ENCODE measurements around the gene LCT.
"Not testable (repeated sequence)": the region's sequence is repeated elsewhere in the genome, so short reads cannot be mapped to it uniquely, and the experiment has no call there.

LCT gene

DNA sequence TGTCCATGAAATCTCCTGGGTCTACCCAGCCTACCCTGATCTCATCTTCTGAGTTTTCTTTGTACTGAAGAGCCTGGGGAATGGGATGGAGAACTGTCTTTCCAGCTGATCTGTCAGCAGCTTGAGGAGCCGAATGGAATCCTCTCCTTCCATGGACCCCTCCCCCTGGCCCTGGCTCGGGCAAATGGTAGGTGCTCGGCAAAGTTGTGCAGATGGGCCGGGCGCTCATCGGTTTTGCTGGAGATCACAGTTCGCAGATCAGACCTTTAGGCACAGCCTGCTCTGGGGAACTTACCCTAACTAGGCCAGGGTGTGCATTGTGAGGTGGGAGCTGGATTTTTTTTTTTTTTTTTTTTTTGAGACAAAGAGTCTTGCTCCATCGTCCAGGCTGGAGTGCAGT is 40.4 kb downstream of the LCT start:
- no peak for DNase-seq

DNA sequence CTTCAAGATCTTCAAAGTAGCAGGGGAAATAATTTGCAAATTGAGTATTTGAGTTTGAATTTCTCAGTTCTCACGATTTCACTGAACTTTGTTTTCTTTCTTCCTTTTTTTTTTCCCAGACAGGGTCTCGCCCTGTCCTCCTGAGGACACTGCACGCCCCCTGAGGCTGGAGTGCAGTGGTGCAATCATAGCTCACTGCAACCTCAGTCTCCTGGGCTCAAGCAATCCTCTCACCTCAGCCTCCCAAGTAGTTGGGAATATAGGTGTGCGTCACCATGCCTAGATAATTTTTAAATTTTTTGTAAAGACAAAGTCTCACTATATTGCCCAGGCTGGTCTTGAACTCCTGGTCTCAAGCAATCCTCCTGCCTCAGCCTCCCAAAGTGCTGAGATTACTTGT is 41.3 kb downstream of the LCT start:
- DNase-seq = not testable (repeated sequence)

DNA sequence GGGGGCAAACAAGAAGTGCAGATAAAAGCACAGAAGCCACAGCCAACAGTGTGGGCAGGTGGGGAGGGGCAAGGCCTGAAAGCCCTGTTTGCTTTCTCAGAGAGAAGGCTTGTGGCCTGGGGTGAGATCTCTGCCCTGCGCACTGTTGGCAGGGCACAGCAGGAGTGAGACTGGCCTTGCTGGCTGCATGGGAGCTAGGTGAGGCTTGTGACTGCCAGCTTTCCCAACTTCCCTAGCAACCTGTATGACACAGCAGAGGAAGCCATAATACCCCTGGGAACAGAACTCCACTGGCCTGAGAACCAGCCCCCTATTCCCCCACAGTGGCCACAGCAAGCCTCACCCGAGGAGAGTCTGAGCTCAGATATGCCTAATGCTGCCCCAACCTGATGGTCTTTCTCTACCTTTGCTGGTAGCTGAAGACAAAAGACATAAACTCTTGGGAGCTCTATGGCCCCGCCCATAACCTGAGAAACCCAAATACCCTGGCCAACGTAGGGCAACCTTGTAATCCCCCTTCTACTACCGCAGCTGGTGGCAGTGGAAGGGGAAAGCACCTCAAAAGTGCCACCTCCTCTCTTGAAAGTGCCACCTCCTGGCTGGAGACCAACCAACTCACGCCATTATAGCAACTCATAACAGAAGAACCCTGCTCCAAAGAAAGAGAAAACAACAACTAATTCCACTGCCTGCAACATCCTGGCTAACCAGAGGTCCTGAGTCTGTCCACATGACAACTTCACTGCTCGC is 44.4 kb downstream of the LCT start:
- no peak for DNase-seq

DNA sequence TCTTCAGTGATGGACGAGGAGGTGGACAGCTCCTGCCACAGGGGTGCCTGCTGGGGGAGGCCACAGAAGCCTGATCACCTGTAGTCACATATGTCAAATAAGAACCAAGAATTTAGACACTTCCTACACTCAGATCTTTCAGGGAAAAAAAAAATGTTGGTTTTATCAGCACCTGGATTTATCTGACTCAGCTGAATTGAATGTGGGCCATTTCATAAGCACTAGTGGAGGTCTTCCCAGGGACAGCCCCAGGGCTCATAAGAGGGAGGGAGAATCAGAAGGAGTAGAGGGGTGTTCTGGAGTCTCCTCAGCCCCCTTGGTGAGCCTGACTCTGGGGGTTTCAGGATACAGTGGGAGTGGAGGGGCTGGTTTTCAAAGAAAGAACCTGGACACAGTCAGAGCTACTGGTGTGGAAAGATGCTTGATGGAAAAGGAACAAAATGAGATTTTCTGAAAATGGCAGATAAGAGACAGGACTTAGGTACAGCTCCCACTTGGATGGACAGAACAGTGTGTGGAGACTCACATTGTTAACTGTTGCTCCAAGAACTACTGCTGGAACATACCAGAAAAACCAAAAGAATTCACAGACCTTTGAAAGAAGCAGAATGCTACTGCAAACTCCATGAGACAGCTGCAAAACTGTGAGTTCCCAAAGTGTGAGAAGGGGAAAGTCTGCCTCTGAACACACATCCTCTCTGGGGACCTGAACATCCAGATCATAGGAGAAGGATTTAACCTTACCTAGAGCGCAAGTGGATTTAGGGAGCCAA is 45.4 kb downstream of the LCT start:
- no peak for DNase-seq

DNA sequence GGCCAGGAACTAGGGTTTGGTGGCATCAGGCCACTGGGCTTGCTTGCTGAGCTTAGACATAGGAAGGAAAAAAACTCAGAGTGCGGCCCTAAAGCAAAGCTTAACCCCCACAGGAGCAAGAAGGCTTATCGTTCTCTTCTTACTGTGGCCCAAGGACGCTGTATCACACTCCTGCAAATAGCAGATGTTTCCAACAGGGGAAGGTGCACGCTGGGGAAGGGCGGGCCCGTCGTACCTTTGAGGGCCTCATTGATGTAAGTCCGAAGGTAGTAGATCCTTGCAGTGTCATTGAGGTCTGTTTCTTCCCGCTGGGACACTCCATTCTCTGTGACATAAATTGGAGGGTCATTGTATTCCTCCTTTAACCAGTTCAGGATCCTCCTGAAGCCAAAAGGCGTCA is 46.6 kb downstream of the LCT start:
- DNase-seq = no peak

DNA sequence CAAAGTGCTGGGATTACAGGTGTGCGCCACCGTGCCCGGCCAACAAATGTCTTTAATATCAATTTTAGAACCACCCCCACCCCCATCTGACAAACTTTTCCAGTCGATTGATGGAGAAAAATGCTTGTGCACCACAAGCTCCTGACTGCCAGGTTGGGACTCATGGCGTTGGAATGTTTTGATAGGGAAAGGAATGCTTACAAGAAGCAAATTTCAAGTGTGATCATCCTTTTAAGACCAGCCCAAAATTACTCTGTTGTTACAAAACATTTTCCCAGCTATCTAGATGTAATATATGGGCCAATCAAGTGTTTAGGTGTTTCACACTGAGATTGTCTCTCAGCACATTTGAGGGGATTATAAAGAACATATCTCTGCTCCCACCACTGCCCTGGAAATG is 50.2 kb downstream of the LCT start:
- DNase-seq = no peak

DNA sequence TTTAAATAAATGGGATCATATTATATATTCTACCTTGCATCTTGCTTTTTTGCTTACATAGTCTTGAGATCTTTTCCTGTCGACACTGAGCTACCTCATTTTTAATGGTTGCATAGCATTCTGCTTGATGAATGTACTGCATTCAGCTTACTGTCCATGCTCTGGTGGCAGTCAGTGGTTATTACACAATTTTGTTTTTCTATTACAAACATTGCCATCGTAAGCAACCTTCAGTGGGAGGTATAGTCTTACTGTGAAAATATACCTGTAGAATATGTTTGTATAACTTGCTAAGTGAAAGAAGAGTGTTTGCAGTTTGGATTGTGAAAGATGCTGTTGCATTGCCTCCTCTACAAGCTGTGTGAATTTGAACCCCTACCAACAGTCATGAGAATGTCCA is 52.0 kb downstream of the LCT start:
- DNase-seq = no peak

DNA sequence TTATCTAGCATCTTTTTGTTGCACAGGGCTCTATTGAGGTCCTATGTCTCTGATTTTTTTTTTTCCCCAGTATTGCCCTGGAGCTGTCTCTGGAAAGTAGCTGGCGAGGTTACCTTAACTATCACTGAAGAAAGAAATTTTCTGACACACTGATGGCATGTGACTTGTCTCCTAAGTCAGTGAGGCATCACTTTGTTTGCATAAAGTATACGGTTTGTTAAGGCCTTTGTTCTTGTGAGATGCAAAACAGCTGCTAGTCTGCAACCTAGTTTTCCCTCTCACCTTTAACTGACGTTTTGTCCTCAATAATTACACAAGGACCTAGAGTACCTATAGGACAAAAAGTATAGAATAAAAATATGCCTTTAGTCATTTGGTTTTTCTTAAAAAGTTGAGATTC is 53.5 kb downstream of the LCT start:
- no peak for DNase-seq

DNA sequence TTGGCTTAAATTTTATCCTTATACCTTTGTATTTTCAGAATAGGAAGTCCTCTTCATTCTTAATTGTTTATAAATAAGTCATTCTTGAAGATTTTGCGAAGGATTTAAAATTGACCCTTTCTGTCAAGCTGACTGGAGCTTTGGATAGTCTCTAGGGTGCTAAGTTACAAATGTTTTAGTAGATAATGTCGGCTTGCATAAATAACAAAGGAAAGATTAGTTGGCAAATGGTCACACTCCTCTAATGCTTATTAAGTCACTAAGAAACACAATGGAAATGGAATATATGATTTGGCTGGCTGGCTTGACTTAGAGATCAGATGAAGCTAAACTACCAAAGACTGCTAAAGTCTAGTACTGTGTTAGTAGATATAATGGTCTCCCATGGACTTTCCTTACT is 54.8 kb downstream of the LCT start:
- DNase-seq = no peak

DNA sequence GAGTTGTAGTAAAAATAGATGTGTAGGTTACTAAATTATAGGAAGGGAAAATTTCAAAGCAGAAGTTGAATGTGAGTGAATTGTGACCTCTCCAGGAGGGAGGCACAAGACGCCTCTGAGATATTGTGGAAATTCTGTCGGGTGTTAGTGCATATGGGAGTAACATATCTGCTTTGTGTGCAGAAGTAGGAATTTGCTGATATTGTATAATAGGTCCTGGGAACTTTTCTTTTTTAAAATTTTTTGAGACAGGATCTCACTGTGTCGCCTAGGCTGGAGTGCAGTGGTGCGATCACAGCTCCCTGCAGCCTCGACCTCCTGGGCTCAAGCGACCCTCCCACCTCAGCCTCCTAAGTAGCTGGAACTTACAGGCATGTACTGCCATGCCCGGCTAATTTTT is 60.6 kb downstream of the LCT start:
- DNase-seq = no peak

DNA sequence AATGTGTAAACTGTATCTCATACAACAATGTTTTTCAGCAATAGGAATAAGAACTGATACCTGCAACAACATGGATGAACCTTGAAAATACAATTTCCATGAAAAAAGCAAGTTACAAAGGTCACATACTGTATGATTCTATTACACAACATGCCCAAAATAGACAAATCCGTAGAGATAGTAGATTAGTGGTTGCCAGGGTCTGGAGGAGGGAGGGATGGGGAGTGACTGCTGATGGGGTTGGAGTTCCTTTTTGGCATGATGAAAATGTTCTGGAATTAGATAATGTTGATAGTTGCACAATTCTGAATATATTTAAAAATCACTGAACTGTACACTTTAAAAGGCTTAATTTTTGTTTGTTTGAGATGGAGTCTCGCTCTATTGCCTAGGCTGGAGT is 61.6 kb downstream of the LCT start:
- DNase-seq = no peak

DNA sequence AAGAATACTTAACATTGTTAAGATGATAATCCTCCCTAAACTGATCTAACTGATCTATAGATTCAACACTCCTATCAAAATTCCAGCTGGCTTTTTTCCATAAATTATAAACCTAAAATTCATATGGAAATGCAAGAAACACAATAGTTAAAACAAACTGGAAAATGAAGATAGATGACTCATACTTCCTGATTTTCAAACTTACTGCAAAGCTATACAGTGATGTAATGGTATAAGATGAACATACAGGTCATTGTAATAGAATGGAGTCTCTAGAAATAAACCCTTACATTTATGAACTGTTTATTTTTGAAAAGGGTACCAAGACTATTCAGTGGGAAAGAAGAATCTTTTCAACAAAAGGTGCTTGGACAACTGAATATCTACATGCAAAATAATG is 63.1 kb downstream of the LCT start:
- DNase-seq = no peak

DNA sequence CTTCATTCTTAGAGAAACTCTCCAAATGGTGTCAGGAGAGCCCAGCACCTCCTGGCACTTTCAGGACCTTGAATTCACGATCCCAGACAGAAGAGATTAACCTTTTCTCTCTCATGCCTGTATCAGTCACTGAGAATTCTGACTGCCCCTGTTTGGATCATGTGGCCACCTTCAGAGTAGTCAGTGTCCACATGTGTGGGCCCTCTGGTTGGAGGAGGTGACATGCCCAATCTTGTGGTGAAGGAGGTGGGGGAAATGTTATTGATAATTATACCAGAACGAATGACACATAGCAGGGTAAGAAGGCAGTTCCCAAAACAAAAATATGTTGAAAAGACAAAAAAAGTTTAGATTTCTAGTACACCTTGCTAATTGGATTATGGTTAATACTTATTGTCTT is 63.7 kb downstream of the LCT start:
- no peak for DNase-seq

DNA sequence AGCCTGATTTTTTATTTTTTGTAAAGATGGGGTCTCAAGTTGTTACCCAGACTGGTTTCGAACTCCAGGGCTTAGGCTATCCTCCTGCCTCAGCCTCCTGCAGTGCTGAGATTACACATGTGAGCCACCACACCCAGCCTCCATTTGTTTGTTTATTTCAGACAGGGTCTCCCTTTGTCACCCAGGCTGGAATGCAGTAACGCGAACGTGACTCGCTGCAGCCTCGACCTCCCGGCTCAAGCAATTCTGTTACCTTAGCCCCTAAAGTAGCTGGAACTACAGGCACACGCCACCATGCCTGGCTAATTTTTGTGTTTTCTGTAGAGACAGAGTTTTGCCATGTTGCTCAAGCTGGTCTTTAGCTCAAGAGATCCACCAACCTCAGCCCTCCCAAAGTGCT is 68.1 kb downstream of the LCT start:
- DNase-seq = no peak

DNA sequence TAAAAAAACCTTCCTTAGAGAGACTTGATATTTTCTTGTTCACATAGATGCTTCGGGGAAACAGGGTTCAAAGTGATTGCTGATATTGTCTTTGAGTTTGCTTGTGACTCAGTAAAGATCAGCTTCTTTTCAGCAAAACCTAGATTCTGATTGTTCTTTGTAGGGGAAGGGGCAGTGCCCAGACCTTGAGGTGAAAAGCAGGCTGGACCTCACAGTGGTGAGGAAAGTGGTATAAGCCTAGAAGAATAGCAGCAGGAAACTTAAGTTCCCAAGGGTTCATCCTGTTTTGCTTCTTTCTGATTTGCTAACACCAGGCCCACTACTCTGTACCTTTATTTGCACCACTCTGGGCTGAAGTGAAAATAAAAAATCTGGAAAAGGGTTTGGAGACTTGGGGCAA is 74.5 kb downstream of the LCT start:
- no peak for DNase-seq

DNA sequence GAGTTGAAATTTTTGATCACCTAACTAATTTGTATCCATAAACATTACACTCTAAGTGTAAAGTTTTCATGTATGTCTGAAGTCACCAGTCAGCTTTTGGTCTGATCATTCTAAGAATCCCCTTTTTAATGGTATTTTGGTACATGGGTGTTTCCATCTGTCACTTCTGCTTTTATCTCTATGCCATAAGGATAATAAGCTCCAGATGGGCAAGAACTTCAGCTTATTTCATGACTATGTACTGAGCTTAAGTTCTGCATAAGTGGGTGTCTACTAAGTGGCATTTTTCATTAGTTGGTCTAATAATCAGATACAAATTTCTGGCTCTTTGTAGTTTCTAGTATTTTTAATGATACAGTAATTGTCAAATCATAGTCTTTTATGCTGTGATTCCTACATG is 75.0 kb downstream of the LCT start:
- DNase-seq = no peak

DNA sequence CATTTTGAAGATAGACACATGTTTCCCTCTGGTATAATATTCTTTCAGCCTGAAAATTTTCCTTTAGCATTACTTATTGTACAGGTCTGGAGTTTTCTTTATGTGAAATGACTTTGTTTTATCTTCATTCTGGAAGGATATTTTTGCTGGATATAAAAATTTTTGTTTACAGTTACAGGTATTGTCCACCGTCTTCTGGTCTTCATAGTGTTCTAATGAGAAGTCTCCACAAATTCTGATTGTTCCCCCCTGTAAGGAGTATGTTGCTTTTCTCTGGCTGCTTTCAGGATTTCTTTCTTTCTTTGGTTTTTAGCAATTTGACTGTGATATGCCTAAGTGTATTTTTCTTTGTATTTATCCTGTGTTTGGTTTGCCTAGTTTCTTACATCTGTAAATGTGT is 80.3 kb downstream of the LCT start:
- DNase-seq = no peak

DNA sequence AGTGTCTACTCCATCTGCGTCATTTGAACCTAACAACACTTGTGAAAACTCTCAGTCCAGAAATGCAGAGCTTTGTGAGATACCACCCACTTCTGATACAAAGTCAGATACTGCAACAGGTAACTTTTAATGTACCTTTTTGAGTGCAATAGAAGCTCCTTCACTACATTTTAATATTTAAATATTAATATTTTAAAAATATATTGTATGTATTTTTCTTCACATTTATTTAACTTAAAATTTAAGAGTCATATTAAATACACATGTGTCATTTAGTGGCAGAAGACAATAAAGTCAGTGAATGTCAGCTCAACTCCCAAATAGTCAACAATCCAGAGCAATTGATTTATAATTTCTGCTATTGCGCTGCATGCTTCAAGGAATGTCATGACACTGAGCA is 81.4 kb downstream of the LCT start:
- no peak for DNase-seq

DNA sequence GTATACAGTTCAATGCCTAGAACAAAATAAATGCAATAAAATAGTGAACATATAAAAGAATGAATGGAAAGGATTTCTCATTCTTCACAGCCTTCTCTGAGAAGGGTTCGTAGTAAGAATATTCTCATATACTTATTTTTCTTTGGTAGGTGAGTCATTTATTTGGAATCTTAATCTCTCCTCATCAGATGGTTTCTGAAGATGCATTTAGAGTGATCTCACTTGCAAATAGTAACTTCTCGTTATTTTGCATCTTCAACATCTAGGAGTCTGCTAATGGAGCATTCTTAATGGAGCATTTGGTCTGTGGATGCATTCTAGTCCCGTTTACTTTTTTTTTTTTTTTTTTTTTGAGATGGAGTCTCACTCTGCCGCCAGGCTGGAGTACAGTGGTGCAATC is 91.4 kb downstream of the LCT start:
- DNase-seq = no peak

DNA sequence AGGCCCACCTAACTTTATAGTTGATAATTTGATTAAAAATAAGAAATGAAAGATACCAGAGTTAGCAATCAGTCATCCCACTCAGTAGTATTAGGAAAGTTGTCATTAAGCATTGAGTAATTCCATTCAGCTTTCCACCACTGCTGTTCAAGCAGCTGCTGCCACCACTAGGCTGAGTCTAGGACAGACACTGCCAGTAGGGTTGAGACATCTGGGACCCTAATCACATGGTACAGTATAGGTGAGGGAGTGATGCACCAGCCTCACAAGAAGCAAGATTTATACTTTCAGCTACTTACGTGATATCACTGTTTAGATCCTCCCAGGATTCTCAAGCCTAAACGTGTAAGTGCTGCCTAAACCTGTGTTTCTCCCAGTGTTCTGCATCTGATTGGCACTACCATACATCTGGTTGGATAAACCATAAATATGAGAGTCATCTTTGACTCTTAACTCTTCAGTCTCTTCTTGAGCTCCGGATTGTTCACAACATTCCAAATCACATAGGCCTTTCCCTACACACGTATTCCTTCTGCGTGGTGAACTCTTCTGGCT is 92.1 kb downstream of the LCT start:
- peak; percentile 13 for DNase-seq

DNA sequence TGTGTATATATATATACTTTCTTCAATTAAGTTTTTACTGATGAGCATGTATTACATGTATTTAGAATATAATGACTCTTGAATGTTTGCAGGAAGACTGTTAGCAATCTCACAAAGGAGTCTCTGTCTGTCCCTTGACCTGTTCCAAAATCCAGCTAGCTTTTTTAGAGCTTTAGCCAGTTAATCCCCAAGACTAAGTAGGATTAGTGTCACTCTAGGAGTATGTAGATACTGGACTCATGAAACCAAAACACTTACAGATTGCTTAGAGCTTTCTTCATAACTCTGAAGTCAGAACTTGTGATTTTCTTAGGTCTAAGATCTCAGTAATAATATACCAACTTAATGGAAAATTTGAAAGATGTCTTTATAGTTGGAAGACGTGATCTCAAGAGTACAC is 93.1 kb downstream of the LCT start:
- no peak for DNase-seq

DNA sequence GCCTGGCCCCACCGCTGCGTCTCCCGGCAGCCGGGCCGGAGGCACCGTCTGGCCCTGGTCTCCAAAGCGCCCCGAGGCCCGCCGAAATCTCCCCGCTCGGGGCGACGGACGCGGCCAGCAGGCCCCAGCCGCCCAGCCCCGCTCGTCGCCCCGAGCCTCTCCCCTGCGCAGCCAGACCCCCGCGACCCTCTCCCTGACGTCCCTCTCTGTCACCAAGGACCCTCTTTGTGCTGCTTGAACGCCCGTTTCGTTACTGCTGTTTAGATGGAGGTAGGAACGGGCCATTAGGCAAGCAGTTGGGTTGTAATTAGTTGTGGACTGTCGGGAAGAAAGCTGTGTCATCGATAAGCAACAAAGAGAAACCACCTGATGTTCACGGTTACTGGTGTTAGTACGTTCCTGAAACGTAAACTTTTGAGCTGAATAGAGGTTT is 94.6 kb downstream of the LCT start:
- DNase-seq = peak; percentile 4 to 22

DNA sequence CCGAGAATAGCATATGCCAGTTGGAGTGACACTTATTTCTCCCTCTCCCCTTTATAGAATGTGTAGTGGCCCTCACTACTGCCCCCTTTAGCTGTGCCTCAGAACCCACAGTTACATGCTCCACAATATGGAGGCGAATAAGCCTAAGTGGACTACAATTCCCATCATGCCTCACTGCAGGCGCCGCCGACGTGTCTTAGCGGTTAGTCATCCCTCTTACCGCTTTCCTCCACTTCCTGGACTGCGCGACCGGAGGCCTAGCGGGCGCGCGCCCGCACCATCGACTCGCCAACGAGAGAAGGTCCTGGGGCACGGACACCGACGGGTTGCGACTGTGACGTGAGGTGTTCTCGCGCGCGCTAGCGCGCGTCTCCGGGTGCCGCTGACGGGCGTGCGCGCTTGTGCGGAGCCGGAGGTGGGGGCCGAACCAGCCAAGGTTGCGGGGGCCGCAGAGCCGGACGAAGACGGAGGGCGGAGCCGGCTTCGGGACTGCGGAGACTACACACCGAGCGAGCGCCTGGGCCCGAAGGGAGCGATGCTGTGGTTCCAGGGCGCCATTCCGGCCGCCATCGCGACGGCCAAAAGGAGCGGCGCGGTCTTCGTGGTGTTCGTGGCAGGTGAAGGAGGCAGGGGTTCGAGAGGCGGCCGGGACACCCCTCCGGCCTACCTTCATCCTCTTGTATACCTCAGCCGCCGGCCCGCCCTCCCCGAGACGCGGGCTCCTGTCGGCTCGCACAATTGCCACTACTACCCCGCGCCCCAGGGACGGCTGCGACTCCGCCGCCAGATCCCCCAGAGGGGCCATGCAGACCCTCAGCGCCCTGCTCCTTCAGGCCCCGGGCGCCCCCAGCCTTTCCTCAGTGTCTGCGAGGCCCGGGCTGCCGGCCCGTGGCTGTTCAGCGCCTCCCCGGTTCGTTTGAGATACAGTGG is 95.3 kb downstream of the LCT start, which contains the start of gene UBXN4:
TSS of gene UBXN4 (plus strand) at position 461 of the 930 bp plus-strand sequence. CDS start at position 536, 75 bp downstream.
- DNase-seq = peak; percentile 90 to 95
